NCI-H1930 (cell line): ENCODE measurements around the gene MYCN.
"Not testable (repeated sequence)": the region's sequence is repeated elsewhere in the genome, so short reads cannot be mapped to it uniquely, and the experiment has no call there.

ENCODE experiments used
- DNase-seq, 2 experiments: peaks; one replicate each; lab custom pipeline; 2025; lab: John Stamatoyannopoulos, UW

MYCN gene

DNA sequence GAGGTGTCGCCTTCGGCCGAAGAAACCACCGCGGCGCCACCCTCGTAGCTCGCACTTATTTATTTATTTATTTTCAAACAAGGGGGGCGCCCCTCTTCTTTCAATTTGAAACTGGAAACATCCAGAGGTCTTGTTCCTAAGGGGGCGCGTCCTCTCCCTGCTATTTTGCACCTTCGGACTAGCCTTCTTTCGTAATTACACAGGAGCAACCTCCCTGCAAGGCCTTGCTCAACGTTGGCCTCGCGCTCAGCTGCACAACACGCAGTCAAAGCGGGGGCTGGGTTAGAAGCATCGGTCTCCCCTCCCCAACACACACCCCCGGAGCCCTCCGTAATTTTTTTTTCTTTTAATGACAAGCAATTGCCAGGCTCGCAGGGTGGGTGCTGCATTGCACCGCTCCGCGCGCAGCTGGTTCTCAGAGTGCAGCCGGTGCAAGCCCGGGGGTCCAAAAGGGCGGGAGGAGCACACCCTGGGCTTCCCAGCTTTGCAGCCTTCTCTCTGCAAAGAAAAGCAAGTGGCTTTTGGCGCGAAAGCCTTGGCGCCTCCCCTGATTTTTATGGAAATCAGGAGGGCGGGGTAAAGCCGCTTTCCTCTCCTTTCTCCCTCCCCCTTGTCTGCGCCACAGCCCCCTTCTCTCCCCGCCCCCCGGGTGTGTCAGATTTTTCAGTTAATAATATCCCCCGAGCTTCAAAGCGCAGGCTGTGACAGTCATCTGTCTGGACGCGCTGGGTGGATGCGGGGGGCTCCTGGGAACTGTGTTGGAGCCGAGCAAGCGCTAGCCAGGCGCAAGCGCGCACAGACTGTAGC lies at the start of gene MYCN:
TSS of gene MYCN (plus strand) at position 697 of the 807 bp plus-strand sequence. CDS start 1,515 bp downstream, outside the sequence.
- peak; percentile 42 to 68 for DNase-seq

DNA sequence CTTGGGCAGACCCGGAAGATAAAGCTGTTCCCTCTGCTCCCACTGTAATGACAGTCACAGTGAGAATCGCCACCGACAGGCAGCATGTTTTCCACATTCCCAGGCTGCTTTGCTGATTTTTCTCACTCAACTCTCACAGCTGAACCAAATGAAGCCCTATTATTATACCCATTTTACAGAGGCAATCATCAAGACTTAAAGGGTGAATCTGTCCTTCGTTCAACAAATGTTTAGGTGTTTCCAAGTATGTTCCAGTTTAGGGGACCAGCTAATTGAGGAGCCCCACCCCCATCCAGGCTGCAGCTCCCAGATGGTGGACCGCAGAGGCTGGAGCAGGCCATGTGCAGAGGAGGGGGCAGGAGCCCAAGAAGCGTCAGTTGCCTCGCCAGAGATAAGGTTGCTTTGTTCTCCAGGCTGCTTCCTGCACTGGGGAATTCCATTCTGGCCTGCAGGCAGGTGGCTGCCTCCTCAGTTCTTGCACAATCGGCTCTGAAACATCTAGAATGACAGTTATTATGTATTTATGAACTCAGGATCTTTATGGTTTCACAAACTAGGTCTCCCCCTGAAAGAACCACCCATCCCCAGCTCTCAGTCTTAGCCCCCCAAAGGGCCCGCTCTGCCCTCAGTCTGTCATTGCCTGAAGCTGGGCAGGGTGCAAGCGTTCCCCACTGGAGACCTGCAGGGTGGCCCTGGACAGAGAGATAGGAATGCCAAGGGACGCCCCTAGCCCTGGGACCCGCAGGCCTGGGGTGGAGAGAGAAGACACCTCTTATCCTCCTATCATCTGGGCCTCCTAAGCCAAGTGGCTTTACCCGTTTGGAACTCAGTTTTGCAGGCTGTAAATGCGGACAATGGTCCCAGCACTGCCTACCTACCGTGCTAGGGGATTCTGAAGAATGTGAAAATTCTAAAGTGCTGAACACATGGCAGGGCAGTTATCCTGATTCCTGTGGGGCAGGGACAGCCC lies 49.1 kb upstream of the MYCN start:
- no peak for DNase-seq

DNA sequence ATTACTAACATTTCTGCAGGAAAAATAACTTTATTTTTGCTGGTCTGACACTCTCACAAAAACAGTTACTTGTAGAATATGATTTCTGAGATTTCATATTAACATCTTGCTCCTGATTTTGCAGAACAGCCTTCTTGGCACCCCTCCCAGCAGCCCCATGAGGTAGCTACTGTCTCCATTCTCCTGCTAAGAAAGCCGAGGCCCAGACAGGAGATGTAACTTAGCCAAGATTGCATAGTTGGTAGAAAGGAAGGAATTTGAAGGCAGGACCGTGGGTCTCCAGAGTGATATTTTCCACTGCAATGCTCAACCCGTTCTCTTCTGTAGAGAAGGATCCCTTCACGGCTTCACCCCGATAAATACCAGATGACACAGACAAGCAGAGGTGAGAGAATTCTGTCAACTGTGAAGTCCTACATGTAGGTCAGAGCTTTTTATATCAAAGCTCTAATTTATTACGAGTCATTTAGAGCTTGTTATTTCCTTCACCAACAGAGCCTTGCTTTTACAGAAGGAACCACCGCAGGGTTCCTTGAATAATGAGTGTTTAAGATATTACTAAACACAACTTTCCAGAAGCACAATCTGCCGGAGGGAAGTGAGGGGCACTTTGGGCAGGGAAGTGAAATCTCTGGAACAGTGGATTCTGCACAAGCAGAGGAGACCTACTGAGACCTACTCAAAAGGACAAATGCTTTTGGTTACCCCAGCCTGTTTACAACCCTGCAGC lies 48.0 kb upstream of the MYCN start:
- DNase-seq, result no peak

DNA sequence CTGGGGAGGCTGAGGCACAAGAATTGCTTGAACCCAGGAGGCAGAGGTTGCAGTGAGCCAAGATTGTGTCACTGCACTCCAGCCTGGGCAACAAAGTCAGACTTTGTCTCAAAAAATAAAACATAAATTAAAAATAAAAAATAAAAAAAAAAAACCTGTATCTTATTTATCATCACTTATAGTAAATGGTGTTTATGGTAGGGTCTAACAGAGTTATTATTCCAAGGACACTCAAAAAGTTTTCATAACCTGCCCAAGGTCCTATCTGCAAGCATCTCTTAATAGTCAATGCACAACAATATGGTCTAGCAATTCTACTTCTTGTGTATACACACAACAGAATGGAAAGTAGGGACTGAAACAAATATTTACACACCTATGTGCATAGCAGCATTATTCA lies 47.3 kb upstream of the MYCN start:
- DNase-seq, result no peak

DNA sequence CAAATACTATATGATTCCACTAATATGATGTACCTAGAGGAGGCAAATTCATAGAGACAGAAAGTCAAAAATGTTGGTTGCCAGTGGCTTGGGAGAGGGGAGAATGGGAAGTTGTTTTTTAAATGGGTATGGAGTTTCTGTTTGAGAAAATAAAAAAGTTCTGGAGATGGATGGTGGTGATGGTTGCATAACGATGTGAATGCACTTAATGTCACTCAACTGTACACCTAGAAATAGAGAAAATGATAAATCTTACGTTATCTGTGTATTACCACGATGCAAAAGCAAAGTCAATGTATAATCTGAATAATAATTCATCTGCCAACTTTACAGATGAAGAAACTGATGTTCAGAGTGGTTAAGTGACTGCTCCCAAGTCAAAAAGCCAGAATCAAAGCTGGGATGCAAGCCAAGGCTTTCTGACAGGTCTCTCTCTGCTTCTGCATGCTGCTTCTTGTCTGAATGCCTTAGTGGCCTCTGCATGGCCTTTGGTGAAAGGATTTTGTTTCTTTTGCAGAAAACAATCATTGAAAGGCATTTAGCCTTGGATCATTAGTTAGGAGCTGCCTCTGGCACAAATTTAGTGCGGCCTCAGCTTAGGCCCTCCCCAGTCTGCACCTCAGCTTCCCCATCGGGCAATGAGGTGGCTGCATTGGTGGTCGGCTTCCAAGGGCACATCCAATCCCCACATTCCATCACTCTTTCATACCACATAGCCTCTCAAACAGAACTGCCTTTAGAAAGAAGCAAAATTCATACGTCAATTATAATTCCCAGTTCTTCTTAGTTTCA lies 46.5 kb upstream of the MYCN start:
- no peak for DNase-seq

DNA sequence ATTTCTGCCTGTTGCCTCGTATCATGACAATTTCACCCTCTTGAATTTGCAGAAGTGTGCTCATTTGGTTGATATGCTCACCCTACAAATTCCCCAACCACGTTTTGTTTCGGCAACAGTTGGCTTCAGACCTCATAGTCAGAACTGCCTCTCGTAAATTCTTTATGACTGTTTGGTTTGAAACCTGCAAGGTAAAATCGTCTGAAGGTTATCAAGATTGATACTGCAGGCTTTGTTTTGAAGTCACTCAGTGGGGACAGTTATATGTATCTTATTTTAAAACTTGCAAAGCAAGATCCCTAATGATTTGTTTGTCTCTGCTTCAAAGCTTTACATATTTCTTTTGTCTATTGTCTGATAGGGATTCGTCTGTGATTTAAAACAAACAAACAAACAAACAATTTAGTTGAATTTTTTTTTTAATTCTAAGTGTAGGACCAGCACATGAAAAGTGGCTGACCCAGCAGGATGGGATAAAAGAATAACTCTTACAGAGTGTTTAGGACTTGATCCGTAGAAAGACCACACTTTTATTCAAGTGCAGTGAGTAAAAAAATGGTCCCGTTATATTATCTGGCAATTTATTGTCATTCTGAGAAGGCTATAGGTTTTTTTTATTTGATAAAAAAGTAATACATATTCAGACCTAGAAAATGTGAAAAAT lies 45.7 kb upstream of the MYCN start:
- no peak for DNase-seq

DNA sequence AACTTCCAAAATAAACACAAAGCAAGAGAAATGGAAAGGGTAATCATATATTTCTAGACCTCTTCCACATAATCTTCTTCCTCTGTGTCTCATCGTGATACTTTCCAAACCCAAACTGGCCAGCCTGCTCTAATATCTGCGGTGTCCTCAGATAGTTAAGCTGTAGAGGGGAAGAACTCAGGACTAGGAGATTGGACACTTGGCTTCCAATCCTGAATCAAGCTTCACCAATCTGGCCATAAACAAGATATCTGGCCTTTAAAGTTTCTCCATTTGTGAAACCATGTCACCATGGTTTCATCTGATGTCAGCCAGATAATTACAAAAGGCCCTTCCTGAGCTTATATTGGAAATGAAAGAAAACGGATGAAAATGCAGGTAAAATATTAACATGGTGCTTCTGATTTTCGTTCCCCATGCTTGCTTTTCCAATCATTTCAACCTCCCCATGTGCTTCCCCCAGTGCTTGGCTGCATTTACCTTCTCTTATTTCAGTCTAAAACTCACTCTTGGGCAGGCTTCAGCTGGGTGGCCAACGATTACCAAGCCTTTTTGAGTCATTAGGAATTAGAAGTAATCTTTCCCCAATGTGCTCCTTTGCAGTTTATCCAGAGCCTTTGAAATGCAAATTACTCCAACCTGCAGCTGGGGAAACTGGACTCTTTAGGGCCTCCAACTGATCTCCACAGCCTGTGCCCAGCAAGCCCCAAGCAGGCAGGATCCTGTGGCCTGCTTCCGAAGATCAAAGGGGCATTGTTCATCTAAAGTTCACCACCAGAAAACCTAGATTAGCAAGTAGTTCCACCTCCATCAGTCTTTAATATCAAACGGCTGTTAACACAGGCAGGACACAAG lies 44.5 kb upstream of the MYCN start:
- no peak for DNase-seq

DNA sequence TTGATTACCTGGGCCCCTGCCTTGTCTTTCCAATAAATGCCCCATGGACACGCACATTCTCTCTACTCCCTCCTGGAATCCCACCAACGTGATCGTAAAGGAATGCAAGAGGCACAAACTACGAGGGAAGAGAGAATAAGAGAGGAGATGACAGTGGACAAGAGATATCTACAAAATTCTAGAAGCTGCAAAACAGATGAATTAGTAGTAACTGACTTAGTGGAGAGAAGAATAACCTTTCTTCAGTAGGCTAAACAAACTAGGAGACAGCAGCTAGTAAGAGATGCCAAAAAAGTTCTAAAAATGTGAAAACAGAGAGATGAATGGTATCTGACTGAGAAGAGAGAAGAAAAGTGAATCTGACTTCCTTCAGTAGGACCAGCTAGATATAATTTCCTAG lies 43.5 kb upstream of the MYCN start:
- no peak for DNase-seq

DNA sequence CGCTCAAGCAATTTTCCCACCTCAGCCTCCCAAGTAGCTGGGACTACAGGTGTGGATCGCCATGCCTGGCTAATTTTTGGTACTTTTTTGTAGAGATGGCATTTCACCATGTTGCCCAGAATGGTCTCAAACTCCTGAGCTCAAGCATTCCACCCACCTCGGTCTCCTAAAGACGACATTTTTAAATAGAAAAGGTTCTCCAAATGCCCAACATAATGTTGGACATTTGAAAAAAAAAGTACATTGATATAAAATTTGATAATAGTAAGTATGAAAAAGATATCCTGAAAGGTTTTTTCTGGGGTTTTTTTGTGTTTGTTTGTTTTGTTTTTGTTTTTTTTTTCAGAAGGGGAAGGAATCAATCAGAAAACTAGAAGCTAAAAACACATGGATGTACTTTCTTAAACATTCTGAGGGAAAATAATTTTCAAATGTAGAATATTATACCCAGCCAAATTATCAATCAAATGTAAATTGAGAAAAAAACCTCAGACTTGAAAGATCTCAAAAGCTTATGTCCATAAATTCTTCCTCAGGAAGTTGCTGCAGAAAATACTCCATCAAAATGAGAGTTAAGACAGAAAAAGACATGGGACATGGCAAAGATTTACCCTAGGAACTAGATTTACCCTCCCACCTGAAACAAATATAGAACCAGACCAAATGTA lies 42.8 kb upstream of the MYCN start:
- DNase-seq, result no peak

DNA sequence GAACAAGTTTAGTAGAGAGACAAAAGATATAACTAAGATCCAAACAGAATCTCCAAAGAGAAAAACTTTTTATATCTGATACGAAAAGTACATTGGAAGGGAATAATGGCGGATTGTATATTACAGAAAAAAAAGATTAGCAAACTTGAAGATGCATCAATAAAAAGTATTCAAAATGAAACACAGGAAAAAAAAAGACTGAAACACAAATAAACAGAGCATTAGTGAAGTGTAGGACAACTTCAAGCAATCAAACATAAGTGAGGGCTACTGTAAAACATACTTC lies 41.1 kb upstream of the MYCN start:
- no peak for DNase-seq

DNA sequence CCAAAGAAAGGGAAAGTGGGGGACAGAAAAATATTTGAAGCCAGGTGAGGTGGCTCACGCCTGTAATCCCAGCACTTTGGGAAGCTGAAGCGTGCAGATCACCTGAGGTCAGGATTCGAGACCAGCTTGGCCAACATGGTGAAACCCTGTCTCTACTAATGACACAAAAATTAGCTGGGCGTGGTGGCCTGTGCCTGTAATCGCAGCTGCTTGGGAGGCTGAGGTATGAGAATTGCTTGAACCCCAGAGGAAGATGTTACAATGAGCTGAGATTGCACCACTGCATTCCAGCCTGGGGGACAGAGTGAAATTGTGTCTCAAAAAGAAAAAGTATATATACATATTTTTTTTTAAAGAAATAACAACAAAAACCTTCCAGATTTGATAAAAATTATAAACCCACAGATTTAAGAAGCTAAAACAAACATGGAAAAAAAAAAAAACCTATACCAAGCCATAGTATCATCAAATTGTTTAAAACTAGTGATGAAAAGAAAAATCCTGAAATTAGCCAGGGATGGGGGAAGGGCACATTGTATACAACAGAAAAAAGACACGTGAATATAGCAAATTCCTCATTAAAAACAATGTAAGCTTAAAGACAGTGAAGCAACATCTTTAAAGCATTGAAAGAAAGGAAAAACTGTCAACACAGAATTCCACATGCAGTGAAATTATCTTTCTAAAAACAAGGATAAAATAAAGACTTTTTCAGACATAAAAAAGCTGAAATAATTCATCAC lies 40.4 kb upstream of the MYCN start:
- DNase-seq, result no peak

DNA sequence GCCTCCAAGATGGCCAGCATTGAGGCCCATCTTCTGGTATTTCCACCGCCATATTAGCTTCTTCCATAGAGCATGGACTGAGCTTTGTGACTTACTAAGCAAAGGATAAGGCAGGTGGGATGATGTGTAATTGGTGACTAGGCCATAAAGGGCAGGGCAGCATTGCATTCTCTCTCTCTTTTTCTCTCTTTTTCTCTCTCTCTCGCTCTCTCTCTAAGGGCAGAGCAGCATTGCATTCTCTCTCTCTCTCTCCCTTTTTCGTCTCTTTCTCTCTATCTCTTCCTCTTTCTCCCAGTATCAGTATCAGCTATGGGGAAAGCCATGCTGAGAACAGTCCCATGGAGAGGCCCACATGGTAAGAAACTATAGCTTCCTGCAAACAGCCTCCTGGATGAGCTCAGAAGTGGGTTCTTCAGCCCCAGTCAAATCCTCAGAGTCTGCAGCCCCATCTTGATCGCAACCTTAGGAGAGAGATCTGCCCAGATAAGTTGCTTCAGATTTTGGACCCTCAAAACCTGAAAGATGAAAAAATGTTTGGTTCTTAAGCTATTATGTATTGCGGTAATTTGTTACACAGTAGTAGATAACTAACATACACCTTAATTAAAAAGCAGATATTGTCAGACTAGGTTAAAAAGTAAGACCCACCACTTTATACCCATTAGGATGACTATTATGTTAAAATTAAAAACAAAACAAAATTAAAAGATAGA lies 39.1 kb upstream of the MYCN start:
- DNase-seq, result no peak

DNA sequence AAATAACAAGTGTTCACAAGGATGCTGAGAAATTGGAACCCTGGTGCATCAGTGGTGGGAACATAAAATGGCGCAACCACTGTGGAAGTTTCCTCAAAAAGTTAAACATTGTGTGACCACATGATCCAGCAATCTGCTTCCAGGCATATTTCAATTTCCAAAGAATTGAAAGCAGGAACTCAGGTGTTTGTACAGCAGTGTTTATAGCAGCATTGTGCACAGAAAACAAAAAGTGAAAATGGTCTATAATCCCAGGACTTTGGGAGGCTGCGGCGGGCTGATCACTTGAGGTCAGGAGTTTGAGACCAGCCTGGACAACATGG lies 38.6 kb upstream of the MYCN start:
- no peak for DNase-seq

DNA sequence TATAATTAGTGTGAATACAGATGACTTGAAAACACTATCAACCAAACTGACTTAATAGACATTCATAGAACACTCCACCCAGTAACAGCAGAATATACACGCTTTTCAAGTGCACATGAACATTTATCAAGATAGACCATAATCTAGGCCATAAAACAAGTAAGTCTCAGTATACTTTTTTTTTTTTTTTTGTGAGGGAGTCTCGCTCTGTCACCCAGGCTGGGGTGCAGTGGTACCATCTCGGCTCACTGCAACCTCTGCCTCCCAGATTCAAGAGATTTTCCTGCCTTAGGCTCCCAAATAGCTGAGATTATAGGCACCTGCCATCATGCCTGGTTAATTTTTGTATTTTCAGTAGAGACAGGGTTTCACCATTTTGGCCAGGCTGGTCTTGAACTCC lies 36.4 kb upstream of the MYCN start:
- DNase-seq, result not testable (repeated sequence)

DNA sequence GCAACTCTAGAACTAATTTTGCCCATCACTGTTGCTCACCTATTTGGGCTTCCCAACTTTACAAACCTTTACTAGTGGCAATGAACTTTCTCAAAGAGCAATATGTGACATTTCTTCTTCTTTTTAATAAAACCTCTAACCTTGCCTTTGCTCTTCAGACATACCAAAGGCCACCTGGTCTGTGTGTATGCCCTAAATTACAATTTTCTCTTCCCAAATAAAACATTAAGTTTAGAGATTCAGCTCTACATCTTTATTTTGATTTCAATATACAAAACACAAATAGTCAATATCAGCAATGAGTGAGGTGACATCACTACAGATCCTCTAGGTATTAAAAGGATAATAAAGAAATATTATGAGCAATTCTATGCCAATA lies 35.1 kb upstream of the MYCN start:
- DNase-seq, result no peak

DNA sequence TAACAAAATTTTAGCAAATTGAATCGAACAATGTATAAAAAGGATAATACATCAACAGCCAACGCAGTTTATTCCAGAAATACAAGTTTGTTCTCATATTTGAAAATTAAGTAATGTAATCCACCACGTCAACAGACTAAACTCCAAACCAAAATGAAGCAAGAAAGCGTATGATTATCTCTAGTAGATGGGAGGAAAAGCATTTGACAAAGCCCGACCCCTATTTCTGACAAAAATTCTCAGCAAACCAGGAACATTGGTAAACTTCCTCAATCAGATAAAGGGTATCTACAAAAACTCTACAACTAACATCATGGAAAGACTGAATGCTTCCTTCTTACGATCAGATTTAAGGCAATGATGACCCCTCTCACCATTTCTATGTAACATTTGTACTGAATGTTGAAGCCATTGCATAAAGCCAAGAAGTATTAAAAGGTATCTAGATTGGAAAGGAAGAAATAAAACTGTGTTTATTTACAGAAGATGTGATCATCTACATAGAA lies 34.3 kb upstream of the MYCN start:
- DNase-seq, result no peak

DNA sequence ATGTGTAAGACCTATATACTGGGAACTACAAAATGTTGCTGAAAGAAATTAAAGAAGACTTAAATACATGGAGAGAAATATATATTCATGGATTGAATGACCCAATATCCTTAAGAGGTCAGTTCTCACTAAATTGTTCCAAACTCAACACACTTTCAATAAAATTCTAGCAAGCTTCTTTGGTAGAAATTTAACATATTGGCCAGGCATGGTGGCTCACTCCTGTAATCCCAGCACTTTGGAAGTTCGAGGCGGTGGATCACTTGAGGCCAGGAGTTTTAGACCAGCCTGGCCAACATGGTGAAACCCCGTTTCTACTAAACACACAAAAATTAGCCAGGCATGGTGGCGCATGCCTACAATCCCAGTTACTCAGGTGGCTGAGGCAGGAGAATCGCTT lies 33.6 kb upstream of the MYCN start:
- DNase-seq, result no peak
